NT2/D1 (cell line): ENCODE data around the gene MRPL51.

ENCODE experiments used
- DNase-seq: peaks from one replicate; pipeline ENCODE4 v3.0.0-alpha.2; 2011; ENCODE audit warnings: low read depth, low spot score
- H3K27me3 ChIP-seq: 2 replicates; pipeline ENCODE4 v1.6.0; 2011; ENCODE audit warnings: mild to moderate bottlenecking; ENCODE audit not compliant: insufficient read length, insufficient read depth
- H3K36me3 ChIP-seq: 2 replicates; pipeline ENCODE4 v1.6.1; 2011; ENCODE audit warnings: mild to moderate bottlenecking, low read length, mixed read lengths; ENCODE audit not compliant: insufficient read depth, insufficient read length
- H3K4me1 ChIP-seq: 2 replicates; pipeline ENCODE4 v1.5.1; 2011; ENCODE audit not compliant: insufficient read depth, insufficient read length
- H3K4me3 ChIP-seq: 2 replicates; pipeline ENCODE4 v1.5.1; 2011; ENCODE audit warnings: low read depth; ENCODE audit not compliant: insufficient read length
- H3K9ac ChIP-seq: 2 replicates; pipeline ENCODE4 v1.6.0; 2011; ENCODE audit warnings: low read depth; ENCODE audit not compliant: insufficient read length
- H3K9me3 ChIP-seq: 2 replicates; pipeline ENCODE4 v1.5.1; 2011; ENCODE audit warnings: mild to moderate bottlenecking, low read length; ENCODE audit not compliant: insufficient read depth
- SUZ12 ChIP-seq: IDR thresholded peaks from 2 replicates; pipeline ENCODE4 v1.6.1; 2011; ENCODE audit not compliant: insufficient read length, insufficient read depth; ENCODE audit errors: extremely low read depth
- YY1 ChIP-seq: IDR thresholded peaks from 2 replicates; pipeline ENCODE4 v1.6.1; 2011; ENCODE audit not compliant: insufficient read length, insufficient read depth
- ZNF274 ChIP-seq: IDR thresholded peaks from 2 replicates; pipeline ENCODE4 v1.6.1; 2011; ENCODE audit warnings: mild to moderate bottlenecking, low read depth, low read length

The MRPL51 gene

GRCh38 chr12:6451348-6452244, 41.5 kb downstream of the MRPL51 start, which contains the start of gene TAPBPL:
Gene TAPBPL (plus strand): TSS chr12:6452042. CDS start chr12:6452249, 207 bp downstream.
- peaks cover 20% of the 10 kb centered on the region for H3K36me3 ChIP-seq
- H3K27me3 ChIP-seq: no peaks in the 10 kb centered on the region
- peaks cover 26% of the 10 kb centered on the region for H3K4me1 ChIP-seq
- H3K9me3 ChIP-seq: no peaks in the 10 kb centered on the region
- DNase-seq: peak; percentile 48
- H3K4me3 ChIP-seq: peak within 1 kb of the TSS; percentile 42
- peak within 1 kb of the TSS; percentile 86 for H3K9ac ChIP-seq
- TF ChIP-seq YY1 (peak; percentile 42), ZNF274 (no peak), SUZ12 (no peak)

GRCh38 chr12:6450869-6451347, 42.2 kb downstream of the MRPL51 start:
- TF ChIP-seq SUZ12 (no peak), YY1 (no peak), ZNF274 (no peak)

GRCh38 chr12:6450091-6450868, 42.8 kb downstream of the MRPL51 start:
- Histone ChIP-seq H3K9me3 (no peaks in the 10 kb centered on the region), H3K4me1 (peaks cover 26% of the 10 kb centered on the region), H3K9ac (peak overlapping the region; percentile 86), H3K27me3 (no peaks in the 10 kb centered on the region), H3K36me3 (peaks cover 32% of the 10 kb centered on the region), H3K4me3 (peak overlapping the region; percentile 42)
- DNase-seq: no peak
- TF ChIP-seq YY1: no peak
- no peak for TF ChIP-seq ZNF274
- no peak for TF ChIP-seq SUZ12

More at GRCh38 chr12:6450869-6451347, 42.2 kb downstream of the MRPL51 start:
- Histone ChIP-seq H3K4me1 (peaks cover 26% of the 10 kb centered on the region), H3K9me3 (no peaks in the 10 kb centered on the region), H3K4me3 (peak overlapping the region; percentile 42), H3K9ac (peak overlapping the region; percentile 86), H3K27me3 (no peaks in the 10 kb centered on the region), H3K36me3 (peaks cover 26% of the 10 kb centered on the region)
- peak; percentile 84 for DNase-seq

GRCh38 chr12:6444704-6445688, 48.1 kb downstream of the MRPL51 start, which contains the start of gene CD27:
Gene CD27 (plus strand): TSS chr12:6444955. CDS start chr12:6445096, 141 bp downstream.
- Histone ChIP-seq H3K36me3 (peaks cover 27% of the 10 kb centered on the region), H3K4me3 (no peak within 1 kb of the TSS), H3K9me3 (no peaks in the 10 kb centered on the region), H3K4me1 (peaks cover 4% of the 10 kb centered on the region), H3K27me3 (no peaks in the 10 kb centered on the region), H3K9ac (no peak within 1 kb of the TSS)
- no peak for DNase-seq
- no peak for TF ChIP-seq SUZ12
- TF ChIP-seq YY1: no peak
- TF ChIP-seq ZNF274: no peak

- Histone ChIP-seq H3K36me3 (peaks cover 27% of the 10 kb centered on the region), H3K4me1 (peaks cover 2% of the 10 kb centered on the region), H3K27me3 (no peaks in the 10 kb centered on the region), H3K4me3 (no peak overlapping the region), H3K9me3 (no peaks in the 10 kb centered on the region), H3K9ac (no peak overlapping the region)
- TF ChIP-seq SUZ12: no peak
- TF ChIP-seq ZNF274: no peak
- TF ChIP-seq YY1: no peak
- DNase-seq: no peak
These were observed 49.0 kb downstream of the MRPL51 start for GRCh38 chr12:6444031-6444430.

- no peaks in the 10 kb centered on the region for H3K9me3 ChIP-seq
- DNase-seq: no peak
- no peaks in the 10 kb centered on the region for H3K27me3 ChIP-seq
- TF ChIP-seq ZNF274: no peak
- no peak for TF ChIP-seq YY1
- no peak for TF ChIP-seq SUZ12
- peaks cover 27% of the 10 kb centered on the region for H3K36me3 ChIP-seq
- H3K4me1 ChIP-seq: peaks cover 2% of the 10 kb centered on the region
- no peak overlapping the region for H3K4me3 ChIP-seq
- H3K9ac ChIP-seq: peak overlapping the region; percentile 2
These were observed 49.6 kb downstream of the MRPL51 start for GRCh38 chr12:6443361-6443983.
